IMR-90 (cell line): ENCODE data around the gene TBX3. TPM values are rescaled to one million over a fixed set of nuclear protein-coding genes. Genes with fewer than 3 reads are reported as not detected.

ENCODE experiments used
- ATAC-seq: fragments of 200-7000 bp; cut with Tn5 transposase; 2 replicates; pipeline ENCODE4 v1.9.1; 2020; ENCODE audit warnings: low read depth, mild to moderate bottlenecking, moderate library complexity
- BruUV-seq: library from RNA; stranded (reverse); fragments of 400-500 nt; replicated peaks from 2 replicates; lab custom pipeline; 2021; lab: Mats Ljungman, UMichigan
- CTCF ChIA-PET: fragments of 300-600 bp; formaldehyde crosslinking; extraction: SDS; loops from one replicate; lab custom pipeline; 2021; ENCODE audit warnings: antibody characterized with exemption; lab: Yijun Ruan, JAX
- POLR2A ChIA-PET: fragments of 300-600 bp; sonication (Branson Sonifier 250); formaldehyde crosslinking; loops from one replicate; lab custom pipeline; 2022; ENCODE audit warnings: antibody characterized with exemption; ENCODE audit not compliant: unreplicated experiment; lab: Charles Lee
- DNase-seq: peaks from one replicate; pipeline ENCODE4 v3.0.0; 2013
- H2AFZ ChIP-seq: replicated peaks from 2 replicates; pipeline ENCODE3; 2013; ENCODE audit warnings: low read length, mild to moderate bottlenecking; ENCODE audit not compliant: poor library complexity
- H2AK5ac ChIP-seq: 2 replicates; pipeline ENCODE4 v1.6.1; 2013; ENCODE audit warnings: low read depth, low read length, inconsistent platforms
- H2AK9ac ChIP-seq: replicated peaks from 2 replicates; pipeline ENCODE3; 2013; ENCODE audit warnings: mild to moderate bottlenecking, low read depth, low read length, moderate library complexity; ENCODE audit not compliant: poor library complexity
- H2BK120ac ChIP-seq: 2 replicates; pipeline ENCODE4 v1.6.1; 2013; ENCODE audit warnings: low read depth, low read length, inconsistent platforms
- H2BK15ac ChIP-seq: 3 replicates; pipeline ENCODE4 v1.6.1; 2013; ENCODE audit warnings: low read depth, low read length, inconsistent platforms
- H2BK20ac ChIP-seq: 2 replicates; pipeline ENCODE4 v1.6.1; 2013; ENCODE audit warnings: low read depth, mild to moderate bottlenecking, inconsistent platforms, low read length, moderate library complexity
- H2BK5ac ChIP-seq: 2 replicates; pipeline ENCODE4 v1.6.1; 2013; ENCODE audit warnings: mild to moderate bottlenecking, low read depth, low read length, inconsistent platforms; ENCODE audit not compliant: poor library complexity, severe bottlenecking
- H3K14ac ChIP-seq: replicated peaks from 2 replicates; pipeline ENCODE4 v1.6.1; 2013; ENCODE audit warnings: low read depth, low read length, inconsistent platforms
- H3K18ac ChIP-seq: 2 replicates; pipeline ENCODE4 v1.6.1; 2013; ENCODE audit warnings: low read depth, low read length, control low read depth
- H3K23ac ChIP-seq: 2 replicates; pipeline ENCODE4 v1.6.1; 2013; ENCODE audit warnings: low read depth, low read length, inconsistent platforms
- H3K27ac ChIP-seq: 2 replicates; pipeline ENCODE4 v1.5.1; 2013; ENCODE audit warnings: mild to moderate bottlenecking, control low read depth, low read length; ENCODE audit not compliant: insufficient read depth
- H3K27me3 ChIP-seq: 2 replicates; pipeline ENCODE4 v1.6.1; 2013; ENCODE audit warnings: low read length; ENCODE audit not compliant: control insufficient read depth, insufficient read depth
- H3K36me3 ChIP-seq: 2 replicates; pipeline ENCODE4 v1.6.1; 2013; ENCODE audit warnings: low read length, mixed read lengths; ENCODE audit not compliant: control insufficient read depth, insufficient read depth
- H3K4ac ChIP-seq: 2 replicates; pipeline ENCODE4 v1.6.1; 2013; ENCODE audit warnings: low read depth, low read length, inconsistent platforms
- H3K4me1 ChIP-seq: 2 replicates; pipeline ENCODE4 v1.6.1; 2013; ENCODE audit warnings: low read length, mixed read lengths; ENCODE audit not compliant: control insufficient read depth, insufficient read depth
- H3K4me2 ChIP-seq: 2 replicates; pipeline ENCODE4 v1.6.1; 2013; ENCODE audit warnings: low read depth, mild to moderate bottlenecking, control low read depth, low read length, moderate library complexity
- H3K4me3 ChIP-seq: 2 replicates; pipeline ENCODE4 v1.5.1; 2013; ENCODE audit warnings: low read depth, mild to moderate bottlenecking, control low read depth, low read length, moderate library complexity; ENCODE audit not compliant: insufficient read depth
- H3K56ac ChIP-seq: 2 replicates; pipeline ENCODE4 v1.6.1; 2013; ENCODE audit warnings: low read length, inconsistent platforms; ENCODE audit not compliant: insufficient read depth; ENCODE audit errors: extremely low read depth
- H3K79me1 ChIP-seq, 2 experiments: 2 replicates each; pipeline ENCODE4 v1.6.1; 2013; ENCODE audit warnings: low read length in 2 of 2, inconsistent platforms in 1 of 2, low read depth in 1 of 2
- H3K9ac ChIP-seq: 2 replicates; pipeline ENCODE4 v1.6.1; 2013; ENCODE audit warnings: low read depth, low read length, control low read depth
- H3K9me1 ChIP-seq: 2 replicates; pipeline ENCODE4 v1.6.1; 2013; ENCODE audit warnings: low read length, inconsistent platforms; ENCODE audit not compliant: insufficient read depth
- H3K9me3 ChIP-seq: 2 replicates; pipeline ENCODE4 v1.6.1; 2013; ENCODE audit warnings: low read length; ENCODE audit not compliant: control insufficient read depth, insufficient read depth
- H4K20me1 ChIP-seq: 2 replicates; pipeline ENCODE4 v1.6.1; 2013; ENCODE audit warnings: low read length, inconsistent platforms; ENCODE audit not compliant: insufficient read depth
- H4K5ac ChIP-seq: 2 replicates; pipeline ENCODE4 v1.6.1; 2013; ENCODE audit warnings: mild to moderate bottlenecking, low read depth, low read length, control low read depth
- H4K8ac ChIP-seq, 2 experiments: 2 replicates each; pipeline ENCODE4 v1.6.1; 2013; ENCODE audit warnings: low read depth in 2 of 2, low read length in 2 of 2, control low read depth in 1 of 2, inconsistent platforms in 1 of 2
- H4K91ac ChIP-seq: 2 replicates; pipeline ENCODE4 v1.6.1; 2013; ENCODE audit warnings: low read depth, low read length, inconsistent platforms; ENCODE audit not compliant: insufficient read depth
- CHD1 ChIP-seq: IDR thresholded peaks from 2 replicates; pipeline ENCODE4 v1.6.1; 2012; ENCODE audit warnings: low read depth, low read length, improper control_type of control experiment
- ELK1 ChIP-seq: fragments of 150-350 bp; IDR thresholded peaks from 2 replicates; pipeline ENCODE4 v1.6.1; 2016; ENCODE audit warnings: low read depth, mild to moderate bottlenecking, low read length, moderate library complexity, borderline replicate concordance
- FOS ChIP-seq: fragments of 150-350 bp; IDR thresholded peaks from 2 replicates; pipeline ENCODE4 v1.6.1; 2016; ENCODE audit warnings: low read depth, low read length
- MAFK ChIP-seq: IDR thresholded peaks from 2 replicates; pipeline ENCODE4 v1.6.1; 2012; ENCODE audit warnings: low read depth, low read length, improper control_type of control experiment
- NFE2L2 ChIP-seq: fragments of 150-350 bp; IDR thresholded peaks from 2 replicates; pipeline ENCODE4 v1.6.1; 2016; ENCODE audit warnings: low read depth, mild to moderate bottlenecking, low read length
- RCOR1 ChIP-seq: IDR thresholded peaks from 2 replicates; pipeline ENCODE4 v1.6.1; 2012; ENCODE audit warnings: mild to moderate bottlenecking, low read length, improper control_type of control experiment; ENCODE audit not compliant: insufficient replicate concordance
- RFX5 ChIP-seq: IDR thresholded peaks from 2 replicates; pipeline ENCODE4 v1.8.0; 2012; ENCODE audit warnings: low read depth, mild to moderate bottlenecking, low read length, moderate library complexity
- USF2 ChIP-seq: fragments of 150-350 bp; IDR thresholded peaks from 2 replicates; pipeline ENCODE4 v1.6.1; 2017; ENCODE audit warnings: mild to moderate bottlenecking, antibody characterized with exemption, low read length, low read depth
- WGBS, 2 experiments: methylation state at CpG; one replicate each; pipeline versions ENCODE4 v1.1.5 to v1.1.7; 2013; ENCODE audit warnings: missing lambda C conversion rate in 2 of 2; ENCODE audit not compliant: insufficient read length in 1 of 2; ENCODE audit errors: extremely low coverage in 2 of 2; 5-methylcytosine and 5-hydroxymethylcytosine counted together
- dilution Hi-C: fragments of 300-500 bp; cut with HindIII; formaldehyde crosslinking; loops from one replicate; pipeline ENCODE4 v1.14.3; 2018; ENCODE audit warnings: low sequenced_read_pairs; ENCODE audit not compliant: unreplicated experiment
- in situ Hi-C: fragments of 300-500 bp; cut with MboI; formaldehyde crosslinking; loops from 3 replicates; pipeline ENCODE4 v1.14.3; 2019; ENCODE audit warnings: low sequenced_read_pairs, inconsistent platforms, mixed read lengths
- intact Hi-C: fragments of 100-400 bp; cut with micrococcal nuclease; formaldehyde crosslinking; loops from 2 replicates; pipeline ENCODE4 v1.10.0; 2022
- polyA plus RNA-seq, 3 experiments: library from polyadenylated mRNA; depleted of rRNA; stranded (reverse); fragments of >200 nt; gene quantifications; 2 replicates each; pipeline ENCODE4 v1.2.3, GENCODE V29; 2012; ENCODE audit warnings: low replicate concordance in 1 of 3
- total RNA-seq: library from RNA; depleted of rRNA; stranded (reverse); fragments of >200 nt; gene quantifications from 2 replicates; pipeline ENCODE4 v1.2.3, GENCODE V29; 2012
- TF ChIP-seq, protein P1 (sequence below): conservative IDR thresholded peaks from 2 replicates; pipeline ENCODE4 v1.5.1; 2012; ENCODE audit warnings: mild to moderate bottlenecking, low read depth, low read length, improper control_type of control experiment

The TBX3 gene
- total and polyA plus RNA-seq, 2 of the 4 experiments (the other 2 are of a cell fraction), result 15.8 to 44.9 TPM

- DNase-seq (no peak), ATAC-seq (no peak)
- Histone ChIP-seq H3K27ac (no peak overlapping the region), H3K14ac (no peak overlapping the region), H3K18ac (no peak overlapping the region), H4K91ac (no peak overlapping the region), H3K23ac (no peak overlapping the region), H2AFZ (no peak overlapping the region), H3K27me3 (peaks cover 9% of the 10 kb centered on the region), H2AK9ac (no peak overlapping the region), H2BK5ac (no peak overlapping the region), H3K9me1 (no peaks in the 10 kb centered on the region), H4K8ac (no peak overlapping the region), H2BK120ac (no peak overlapping the region), H3K79me1 (no peaks in the 10 kb centered on the region), H2BK15ac (no peak overlapping the region), H3K9me3 (no peaks in the 10 kb centered on the region), H4K5ac (no peak overlapping the region), H2BK20ac (no peak overlapping the region), H3K4ac (no peak overlapping the region), H3K4me2 (no peak overlapping the region), H3K4me1 (peaks cover 12% of the 10 kb centered on the region), H2AK5ac (no peak overlapping the region), H3K9ac (no peak overlapping the region), H3K4me3 (no peak overlapping the region), H3K56ac (no peak overlapping the region), H3K36me3 (no peaks in the 10 kb centered on the region), H4K20me1 (no peaks in the 10 kb centered on the region)
- CTCF ChIA-PET, result no interaction called here
- TF ChIP-seq FOS (no peak), ELK1 (no peak), MAFK (no peak), CHD1 (no peak), NFE2L2 (no peak), RCOR1 (no peak), USF2 (no peak), RFX5 (no peak)
- TF ChIP-seq, protein P1, sequence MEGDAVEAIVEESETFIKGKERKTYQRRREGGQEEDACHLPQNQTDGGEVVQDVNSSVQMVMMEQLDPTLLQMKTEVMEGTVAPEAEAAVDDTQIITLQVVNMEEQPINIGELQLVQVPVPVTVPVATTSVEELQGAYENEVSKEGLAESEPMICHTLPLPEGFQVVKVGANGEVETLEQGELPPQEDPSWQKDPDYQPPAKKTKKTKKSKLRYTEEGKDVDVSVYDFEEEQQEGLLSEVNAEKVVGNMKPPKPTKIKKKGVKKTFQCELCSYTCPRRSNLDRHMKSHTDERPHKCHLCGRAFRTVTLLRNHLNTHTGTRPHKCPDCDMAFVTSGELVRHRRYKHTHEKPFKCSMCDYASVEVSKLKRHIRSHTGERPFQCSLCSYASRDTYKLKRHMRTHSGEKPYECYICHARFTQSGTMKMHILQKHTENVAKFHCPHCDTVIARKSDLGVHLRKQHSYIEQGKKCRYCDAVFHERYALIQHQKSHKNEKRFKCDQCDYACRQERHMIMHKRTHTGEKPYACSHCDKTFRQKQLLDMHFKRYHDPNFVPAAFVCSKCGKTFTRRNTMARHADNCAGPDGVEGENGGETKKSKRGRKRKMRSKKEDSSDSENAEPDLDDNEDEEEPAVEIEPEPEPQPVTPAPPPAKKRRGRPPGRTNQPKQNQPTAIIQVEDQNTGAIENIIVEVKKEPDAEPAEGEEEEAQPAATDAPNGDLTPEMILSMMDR, result no peak
- BruUV-seq, result no TSS peak
- intact Hi-C loops, result no loop called here
- dilution Hi-C loops, result no loop called here
- in situ Hi-C loops, result no loop called here
- POLR2A ChIA-PET, result no interaction called here
- 100% methylated on average over 1 of the region's 1 CpG; no CpG with 5 or more reads in 1 of the 2 experiments for WGBS, 2 experiments
Observed at GRCh38 chr12:114701553-114701952, 17.6 kb upstream of the TBX3 start.
